ENCODE measurements around the gene PAOX.

Gene PAOX

GRCh38 chr10:133361773-133362441, 17.2 kb upstream of the PAOX start:
- no peaks in the 10 kb centered on the region for H4K20me1 ChIP-seq (ENCODE audit: low read depth, low read length)
- TF ChIP-seq CTCF (IDR thresholded peaks at IDR 0.05; ENCODE audit: insufficient read depth, low read length, poor library complexity, severe bottlenecking) (no peak), EZH2phosphoT487 (conservative IDR thresholded peaks at IDR 0.05; ENCODE audit: low read length) (no peak)
- no peak overlapping the region for H3K9ac ChIP-seq (ENCODE audit: low read length)
- no peaks in the 10 kb centered on the region for H3F3A ChIP-seq (ENCODE audit: insufficient read depth)
- H3K4me3 ChIP-seq (ENCODE audit: insufficient read depth, low read length, poor library complexity, severe bottlenecking): no peak overlapping the region
- no peaks in the 10 kb centered on the region for H3K9me3 ChIP-seq (ENCODE audit: insufficient read depth, low read length)
- H3K9me2 ChIP-seq (replicated peaks; ENCODE audit: insufficient read depth, low read length): no peaks in the 10 kb centered on the region
- H2AFZ ChIP-seq (ENCODE audit: low read depth, low read length, severe bottlenecking): no peak overlapping the region
- no peaks in the 10 kb centered on the region for H3K27me3 ChIP-seq (ENCODE audit: low read length)
- no peak overlapping the region for H3K27ac ChIP-seq (ENCODE audit: low read depth, low read length)
- H3K36me3 ChIP-seq (ENCODE audit: low read length): no peaks in the 10 kb centered on the region
- H3K79me2 ChIP-seq (ENCODE audit: insufficient read depth, low read length): no peaks in the 10 kb centered on the region
- H3K4me2 ChIP-seq (ENCODE audit: low read depth, low read length, poor library complexity, severe bottlenecking): no peak overlapping the region

GRCh38 chr10:133362846-133363245, 16.2 kb upstream of the PAOX start:
- Histone ChIP-seq H3K4me3 (ENCODE audit: insufficient read depth, low read length, poor library complexity, severe bottlenecking) (no peak overlapping the region), H2AFZ (ENCODE audit: low read depth, low read length, severe bottlenecking) (no peak overlapping the region), H3K4me2 (ENCODE audit: low read depth, low read length, poor library complexity, severe bottlenecking) (no peak overlapping the region), H3K27me3 (ENCODE audit: low read length) (no peaks in the 10 kb centered on the region), H3K36me3 (ENCODE audit: low read length) (no peaks in the 10 kb centered on the region), H3K27ac (ENCODE audit: low read depth, low read length) (no peak overlapping the region), H3K79me2 (ENCODE audit: insufficient read depth, low read length) (no peaks in the 10 kb centered on the region), H3K9me2 (replicated peaks; ENCODE audit: insufficient read depth, low read length) (no peaks in the 10 kb centered on the region), H3K9me3 (ENCODE audit: insufficient read depth, low read length) (no peaks in the 10 kb centered on the region), H3F3A (ENCODE audit: insufficient read depth) (no peaks in the 10 kb centered on the region), H3K9ac (ENCODE audit: low read length) (no peak overlapping the region), H4K20me1 (ENCODE audit: low read depth, low read length) (no peaks in the 10 kb centered on the region)
- TF ChIP-seq CTCF (IDR thresholded peaks at IDR 0.05; ENCODE audit: insufficient read depth, low read length, poor library complexity, severe bottlenecking): no peak
- TF ChIP-seq EZH2phosphoT487 (conservative IDR thresholded peaks at IDR 0.05; ENCODE audit: low read length): no peak

- H3K27me3 ChIP-seq (ENCODE audit: low read length): no peaks in the 10 kb centered on the region
- H3K27ac ChIP-seq (ENCODE audit: low read depth, low read length): no peak overlapping the region
- no peaks in the 10 kb centered on the region for H3F3A ChIP-seq (ENCODE audit: insufficient read depth)
- no peaks in the 10 kb centered on the region for H3K36me3 ChIP-seq (ENCODE audit: low read length)
- no peak for TF ChIP-seq CTCF (IDR thresholded peaks at IDR 0.05; ENCODE audit: insufficient read depth, low read length, poor library complexity, severe bottlenecking)
- TF ChIP-seq EZH2phosphoT487 (conservative IDR thresholded peaks at IDR 0.05; ENCODE audit: low read length): no peak
- H4K20me1 ChIP-seq (ENCODE audit: low read depth, low read length): no peaks in the 10 kb centered on the region
- H3K9ac ChIP-seq (ENCODE audit: low read length): no peak overlapping the region
- no peak overlapping the region for H2AFZ ChIP-seq (ENCODE audit: low read depth, low read length, severe bottlenecking)
- H3K9me2 ChIP-seq (replicated peaks; ENCODE audit: insufficient read depth, low read length): no peaks in the 10 kb centered on the region
- no peaks in the 10 kb centered on the region for H3K9me3 ChIP-seq (ENCODE audit: insufficient read depth, low read length)
- H3K4me2 ChIP-seq (ENCODE audit: low read depth, low read length, poor library complexity, severe bottlenecking): no peak overlapping the region
- H3K4me3 ChIP-seq (ENCODE audit: insufficient read depth, low read length, poor library complexity, severe bottlenecking): no peak overlapping the region
- H3K79me2 ChIP-seq (ENCODE audit: insufficient read depth, low read length): no peaks in the 10 kb centered on the region
Observed at GRCh38 chr10:133364645-133365431, 14.2 kb upstream of the PAOX start.
